K562 (cell line): ENCODE data around the gene OPCML.

Source experiments
- ARID3A ChIP-seq: IDR thresholded peaks from 2 replicates; pipeline ENCODE4 v1.6.1; 2012; ENCODE audit warnings: low read depth, low read length, improper control_type of control experiment, borderline replicate concordance
- CTCF ChIP-seq, 3 experiments: IDR thresholded peaks in 2 of 3; conservative IDR thresholded peaks in 1 of 3; 2 replicates each; pipeline ENCODE4 v1.5.1; 2011 to 2012; ENCODE audit warnings: low read length in 3 of 3, mild to moderate bottlenecking in 3 of 3, control low read depth in 2 of 3, improper control_type of control experiment in 1 of 3, inconsistent platforms in 1 of 3, low read depth in 1 of 3, mixed read lengths in 1 of 3, moderate library complexity in 1 of 3; ENCODE audit not compliant: insufficient read depth in 2 of 3
- E4F1 ChIP-seq: fragments of 250-450 bp; sonication (Bioruptor Pico); IDR thresholded peaks from 2 replicates; pipeline ENCODE4 v1.5.0; 2021; ENCODE audit warnings: mild to moderate bottlenecking, borderline replicate concordance
- EGR1 ChIP-seq: fragments of 450-650 bp; conservative IDR thresholded peaks from 2 replicates; pipeline ENCODE4 v1.6.1; 2017; ENCODE audit warnings: mild to moderate bottlenecking
- IRF2 ChIP-seq: sonication (generic); formaldehyde crosslinking; IDR thresholded peaks from 2 replicates; pipeline ENCODE4 v1.8.1; 2022; ENCODE audit warnings: mild to moderate bottlenecking, missing genetic modification reagents
- MEF2A ChIP-seq: IDR thresholded peaks from 2 replicates; pipeline ENCODE4 v1.6.1; 2011; ENCODE audit warnings: low read depth, mild to moderate bottlenecking, low read length, moderate library complexity; ENCODE audit not compliant: control insufficient read depth
- RNF2 ChIP-seq: sonication (generic); IDR thresholded peaks from 2 replicates; pipeline ENCODE4 v1.6.1; 2016
- ZNF583 ChIP-seq: fragments of 250-450 bp; sonication (Bioruptor Pico); IDR thresholded peaks from 2 replicates; pipeline ENCODE4 v1.4.0; 2020

GRCh38 chr11:132627981-132628380 is 904.3 kb downstream of the OPCML start:
- TF ChIP-seq EGR1 (no peak), CTCF (IDR thresholded peaks at IDR 0.05 in 2 of 3, conservative IDR thresholded peaks at IDR 0.05 in 1 of 3; ENCODE audit: insufficient read depth in 2 of 3, low read depth in 1 of 3, low read length in 3 of 3) (no peak), E4F1 (CRISPR knock-in tag) (no peak), MEF2A (no peak), ZNF583 (CRISPR knock-in tag) (no peak), ARID3A (no peak), IRF2 (CRISPR knock-in tag) (no peak), RNF2 (no peak)
